ENCODE data around the gene CIAO2A.
"Not testable (repeated sequence)": the region's sequence is repeated elsewhere in the genome, so short reads cannot be mapped to it uniquely, and the experiment has no call there.

The CIAO2A gene, protein sequence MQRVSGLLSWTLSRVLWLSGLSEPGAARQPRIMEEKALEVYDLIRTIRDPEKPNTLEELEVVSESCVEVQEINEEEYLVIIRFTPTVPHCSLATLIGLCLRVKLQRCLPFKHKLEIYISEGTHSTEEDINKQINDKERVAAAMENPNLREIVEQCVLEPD
- 16.6 to 38.4 (median 34.6) reads per million in 3 experiments for total RNA-seq

DNA sequence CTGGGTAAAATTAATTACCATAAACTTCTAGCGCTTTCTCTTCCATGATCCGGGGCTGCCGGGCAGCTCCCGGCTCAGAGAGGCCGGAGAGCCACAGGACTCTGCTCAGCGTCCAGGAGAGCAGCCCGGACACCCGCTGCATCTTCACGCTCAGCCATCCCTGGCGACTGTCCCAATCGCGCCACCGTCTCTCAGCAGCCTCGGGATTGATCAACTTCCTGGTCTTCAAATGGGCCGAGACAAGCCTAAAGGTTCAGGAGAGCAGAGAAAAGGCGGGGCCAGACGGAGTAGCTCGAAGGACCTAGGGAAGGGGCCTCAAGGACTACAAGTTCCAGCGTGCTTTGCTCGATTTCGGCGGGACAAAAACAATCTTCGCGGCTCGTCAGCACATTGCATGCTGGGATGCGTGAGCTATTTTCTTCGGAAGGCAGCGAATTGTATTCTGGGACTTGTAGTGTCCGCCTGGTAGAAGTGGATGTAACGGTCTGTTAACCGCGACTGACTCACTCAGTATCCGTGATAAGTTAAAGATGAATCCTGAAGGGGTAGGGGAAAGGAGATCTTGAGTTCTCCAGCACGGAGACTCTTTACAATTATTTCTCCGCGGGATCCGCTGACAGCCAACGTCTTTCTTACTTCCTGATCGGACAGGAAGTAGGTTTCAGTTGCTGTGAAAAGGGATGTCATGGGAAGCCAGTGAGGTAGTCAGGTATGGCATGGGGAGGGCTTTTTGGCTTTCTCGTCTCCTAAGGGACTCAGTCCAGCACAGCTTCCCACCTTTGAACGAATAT is at the start of gene CIAO2A:
Gene CIAO2A, minus strand, starts transcription at position 212 of the 791 bp plus-strand sequence. Its CDS starts 70 bp downstream, at position 142.
- DNase-seq = peak; percentile 90

DNA sequence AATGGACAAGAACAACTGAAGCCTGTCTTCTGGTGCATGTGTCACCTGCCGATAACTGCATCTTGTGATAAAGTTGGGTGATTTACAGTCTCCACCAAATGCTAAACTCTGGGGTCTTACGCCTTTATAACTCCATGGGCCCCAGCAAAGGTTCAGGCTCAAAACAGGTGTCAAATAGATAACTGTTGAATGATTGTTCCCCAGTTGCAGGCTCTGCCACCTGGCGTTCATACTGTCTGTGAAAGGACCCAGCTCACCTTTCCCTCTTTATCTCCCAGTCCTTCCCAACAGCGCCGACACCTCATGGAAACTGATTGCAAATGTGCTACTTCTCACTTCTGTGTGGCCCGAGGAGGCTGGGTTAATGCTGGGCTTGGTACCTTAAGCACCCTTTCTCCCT is 49.6 kb upstream of the CIAO2A start:
- no peak for DNase-seq

DNA sequence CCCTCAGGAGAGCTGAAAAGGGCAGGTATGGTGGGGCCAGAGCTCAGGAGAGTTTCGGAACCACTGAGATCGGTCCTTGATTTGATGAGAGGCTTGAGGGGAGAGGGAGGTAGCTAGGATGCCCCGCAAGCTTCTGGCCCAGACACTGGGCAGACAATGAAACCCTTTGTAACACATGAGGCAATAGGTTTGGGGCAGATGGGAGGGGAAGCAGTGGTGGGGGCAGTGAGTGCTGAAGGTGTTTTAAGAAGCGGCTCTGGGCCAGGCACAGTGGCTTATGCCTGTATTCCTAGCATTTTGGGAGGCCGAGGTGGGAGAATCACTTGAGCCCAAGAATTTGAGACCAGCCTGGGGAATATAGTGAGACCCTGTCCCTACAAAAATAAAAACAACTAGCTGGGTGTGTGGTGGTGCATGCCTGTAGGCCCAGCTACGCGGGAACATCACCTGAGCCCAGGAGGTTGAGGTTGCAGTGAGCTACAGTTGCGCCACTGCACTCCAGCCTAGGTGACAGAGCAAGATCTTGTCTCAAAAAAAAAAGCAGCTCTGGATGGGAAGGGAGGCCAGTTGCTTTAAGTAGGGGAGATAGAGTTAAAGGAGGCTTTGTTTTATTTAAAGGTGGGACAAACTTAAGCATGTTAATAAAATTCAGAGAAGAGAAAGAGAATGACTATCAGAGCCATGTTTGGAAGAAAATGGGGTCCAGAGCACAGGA is 48.3 kb upstream of the CIAO2A start:
- DNase-seq = no peak

DNA sequence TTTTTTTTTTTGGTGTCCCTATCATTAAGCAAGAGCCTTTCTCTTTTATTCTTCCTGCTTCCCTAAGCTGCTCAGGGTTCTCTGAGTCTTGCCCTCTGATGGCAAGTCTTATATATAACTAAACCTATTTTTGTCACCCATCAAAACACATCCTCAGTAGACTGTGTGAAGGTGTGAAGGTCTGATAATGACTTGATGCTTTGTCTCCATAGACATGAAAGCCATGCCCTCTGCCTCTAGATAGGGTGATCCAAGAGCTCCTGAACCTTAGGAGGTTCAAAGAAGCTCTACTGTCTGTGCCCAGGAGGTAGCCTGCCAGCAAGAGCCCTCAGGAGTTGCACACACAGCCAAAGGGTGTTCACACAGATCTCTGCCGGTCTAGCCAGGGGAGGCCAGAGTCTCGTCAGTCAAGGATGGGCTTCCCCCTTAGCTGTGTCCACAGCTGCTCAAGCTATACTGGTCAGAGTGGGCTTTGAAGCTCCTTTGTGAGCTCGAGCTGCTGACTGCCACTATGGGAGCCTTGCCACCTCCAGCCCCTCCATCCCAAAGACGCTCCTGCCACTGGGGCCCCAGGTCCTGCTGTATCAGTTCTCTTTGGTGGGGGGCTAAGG is 44.8 kb upstream of the CIAO2A start:
- no peak for DNase-seq

DNA sequence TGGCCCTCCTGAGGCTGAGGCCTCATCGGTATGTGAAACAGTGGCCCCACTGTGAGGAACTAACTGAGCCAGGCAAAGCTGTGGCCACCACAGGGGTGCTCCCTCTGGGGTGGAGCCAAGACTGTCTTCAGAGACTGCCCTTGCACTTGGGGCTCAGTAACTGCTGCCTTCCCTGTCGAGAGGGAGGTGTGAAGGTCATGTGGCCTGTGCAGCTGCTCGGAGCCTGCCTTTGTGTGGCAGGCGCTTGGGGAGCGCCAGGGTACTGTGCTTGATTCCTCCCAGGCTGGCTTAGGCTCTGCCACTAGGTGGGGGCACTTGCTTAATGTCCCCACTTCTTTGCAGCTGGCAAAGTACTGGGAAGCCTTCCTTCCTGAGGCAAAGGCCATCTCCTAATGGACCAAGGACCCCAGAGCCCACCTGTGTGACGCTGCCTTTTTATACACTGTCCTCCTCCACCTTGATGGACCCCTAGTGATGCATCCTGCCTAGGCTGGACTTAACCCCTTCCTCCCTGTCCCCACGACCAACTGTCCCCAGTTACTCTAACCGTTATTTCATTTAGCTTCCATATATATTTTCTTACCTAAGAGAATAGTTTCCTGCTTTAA is 43.7 kb upstream of the CIAO2A start:
- no peak for DNase-seq

DNA sequence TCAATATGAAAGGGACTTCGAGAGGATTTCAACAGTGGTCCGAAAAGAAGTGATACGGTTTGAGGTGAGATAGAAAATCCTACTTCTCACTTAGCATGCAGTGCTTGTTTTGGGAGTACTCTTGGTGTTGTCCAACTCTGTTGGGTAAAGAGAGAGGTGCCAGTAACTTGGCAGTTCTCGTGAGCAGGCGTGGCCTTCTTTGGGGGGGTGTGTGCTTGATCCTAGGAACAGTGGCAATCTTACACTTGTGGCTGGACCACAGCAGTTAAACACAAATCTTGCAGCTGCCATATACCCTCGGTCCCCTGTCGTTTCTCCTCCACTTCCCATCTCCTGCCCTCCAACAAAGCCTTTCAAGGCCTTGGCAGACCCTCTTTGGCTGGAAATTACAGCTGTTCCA is 42.7 kb upstream of the CIAO2A start:
- DNase-seq = no peak

DNA sequence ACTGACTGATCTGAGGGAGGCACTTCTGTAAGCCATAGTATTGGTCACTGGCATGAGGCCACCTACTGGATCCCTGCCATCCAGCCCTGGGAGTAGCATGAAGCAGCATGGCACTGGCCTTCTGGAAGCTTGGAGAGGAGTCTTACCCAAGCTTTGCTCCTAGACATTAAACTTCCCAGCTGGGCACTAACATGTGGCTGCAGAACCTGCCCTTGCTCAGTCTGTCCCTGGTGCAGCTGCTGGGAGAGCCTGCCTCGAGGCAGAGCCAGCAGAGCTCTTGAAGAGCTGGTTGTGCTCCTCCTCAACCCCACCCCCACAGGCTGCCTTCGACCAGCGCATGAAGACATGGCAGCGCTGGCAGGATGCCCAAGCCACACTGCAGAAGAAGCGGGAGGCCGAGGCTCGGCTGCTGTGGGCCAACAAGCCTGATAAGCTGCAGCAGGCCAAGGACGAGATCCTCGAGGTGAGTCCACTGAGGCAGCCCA is 40.7 kb upstream of the CIAO2A start:
- no peak for DNase-seq

DNA sequence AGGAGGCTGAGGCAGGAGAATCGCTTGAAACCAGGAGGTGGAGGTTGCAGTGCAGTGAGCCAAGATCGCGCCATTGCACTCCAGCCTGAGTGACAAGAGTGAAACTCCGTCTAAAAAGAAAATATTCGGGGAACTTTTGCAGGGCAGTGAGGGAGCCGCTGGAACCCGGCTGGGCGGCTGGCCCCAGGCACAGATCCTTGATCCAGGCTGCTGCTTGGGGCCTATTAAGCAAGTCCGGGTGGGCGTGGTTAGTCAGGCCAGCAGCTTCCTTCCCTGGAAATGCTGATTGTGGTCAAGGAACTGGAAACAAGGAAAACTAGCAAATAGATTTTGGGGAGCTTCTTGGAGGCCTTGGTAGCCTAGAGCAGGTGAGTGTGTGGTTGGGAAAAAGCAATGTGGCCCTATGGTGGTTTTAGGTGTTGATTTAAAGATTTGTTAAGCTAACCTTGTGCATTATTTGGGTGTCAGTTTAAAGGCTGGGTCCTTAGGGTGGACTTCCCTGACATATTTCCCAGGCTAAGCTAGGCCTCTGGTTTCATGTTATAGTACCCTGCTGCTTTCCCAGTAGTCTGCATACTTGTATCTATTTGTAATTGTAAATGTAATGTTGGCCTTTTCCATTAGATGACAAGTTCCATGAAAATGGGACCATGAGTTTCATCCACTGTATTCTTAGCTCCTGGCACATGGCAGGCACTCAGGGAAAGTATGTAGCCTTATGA is 40.1 kb upstream of the CIAO2A start:
- no peak for DNase-seq

DNA sequence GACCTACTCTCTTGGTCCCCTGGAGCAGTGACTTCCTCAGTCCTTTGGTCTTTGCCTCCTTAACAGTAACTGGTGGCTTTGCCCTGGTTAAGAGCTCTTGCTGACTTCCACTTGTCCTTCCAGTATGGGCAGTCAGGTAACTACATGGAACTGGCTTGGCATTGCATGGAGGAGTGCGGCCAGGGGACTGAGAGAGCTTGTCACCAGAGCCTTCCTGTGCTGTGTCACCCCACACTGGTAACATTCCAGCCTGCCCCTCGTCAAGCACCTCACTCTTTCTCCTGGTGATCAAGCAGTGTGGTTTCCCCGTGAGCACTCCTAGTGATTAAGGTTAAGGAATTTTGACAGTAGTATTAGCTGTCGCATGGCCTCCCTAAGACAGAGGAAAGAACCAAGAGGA is 38.6 kb upstream of the CIAO2A start:
- no peak for DNase-seq

DNA sequence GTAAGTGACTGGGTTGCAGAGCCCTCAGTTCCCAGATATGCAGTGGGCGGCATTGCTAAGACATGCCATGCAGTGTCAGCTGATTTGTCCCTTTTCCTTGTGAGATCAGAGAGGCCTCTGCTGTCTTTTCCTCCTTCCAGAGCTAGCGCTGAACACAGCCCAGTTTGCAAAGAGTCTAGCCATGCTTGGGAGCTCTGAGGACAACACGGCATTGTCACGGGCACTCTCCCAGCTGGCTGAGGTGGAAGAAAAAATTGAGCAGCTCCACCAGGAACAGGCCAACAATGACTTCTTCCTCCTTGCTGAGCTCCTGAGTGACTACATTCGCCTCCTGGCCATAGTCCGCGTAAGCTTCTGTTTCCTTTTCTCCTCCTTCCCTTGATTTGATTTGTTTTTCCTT is 37.9 kb upstream of the CIAO2A start:
- DNase-seq = no peak

DNA sequence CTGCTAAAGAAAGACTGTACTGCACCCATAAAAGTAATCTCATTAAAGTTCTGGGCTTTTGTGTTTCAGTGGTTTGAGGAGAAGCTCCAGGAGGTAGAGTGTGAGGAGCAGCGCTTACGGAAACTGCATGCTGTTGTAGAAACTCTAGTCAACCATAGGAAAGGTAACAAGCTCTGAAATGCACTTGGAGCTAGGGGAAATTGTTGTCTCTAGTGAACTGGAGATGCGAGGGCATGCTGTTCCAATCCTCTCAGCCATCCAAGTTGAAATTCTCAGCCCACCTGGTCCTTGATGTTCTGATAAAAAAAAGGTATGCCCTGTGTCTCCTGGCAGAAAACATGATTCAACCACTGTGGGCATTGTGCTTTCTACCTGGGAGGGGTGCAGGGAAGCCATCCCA is 36.5 kb upstream of the CIAO2A start:
- DNase-seq = no peak

DNA sequence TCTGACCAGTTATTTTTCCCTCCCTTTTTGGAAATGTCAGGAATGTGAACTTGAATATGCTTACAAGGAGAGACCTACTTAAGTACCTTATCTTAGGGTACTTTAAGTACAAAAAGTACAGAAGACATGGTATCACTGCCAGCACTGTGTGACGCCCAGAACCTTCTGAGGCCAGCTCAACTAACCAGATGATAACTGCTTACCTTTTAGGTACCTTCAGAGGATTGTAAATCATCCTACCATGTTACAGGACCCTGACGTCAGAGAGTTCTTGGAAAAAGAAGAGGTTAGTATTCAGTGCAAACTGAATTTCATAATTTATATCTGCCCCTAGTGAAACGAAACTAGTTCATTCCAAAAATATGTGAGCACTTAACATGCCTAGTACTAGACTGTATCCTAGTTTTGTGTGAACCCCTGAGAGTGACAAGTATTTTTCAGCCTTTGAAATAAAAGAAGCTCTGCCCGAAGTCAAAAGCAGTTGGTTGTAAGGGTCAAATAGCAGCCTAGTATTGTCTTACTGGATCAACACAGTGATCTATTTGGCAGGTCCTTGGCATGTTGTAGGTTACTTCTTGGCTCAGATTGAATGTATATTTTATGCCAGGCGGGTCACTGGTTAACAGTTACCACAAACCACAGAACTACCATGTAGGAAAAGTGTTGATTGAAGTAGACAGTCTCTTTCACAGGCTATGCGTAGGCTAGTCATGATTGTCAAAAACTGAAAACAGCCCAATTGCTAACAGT is 34.1 kb upstream of the CIAO2A start:
- DNase-seq = no peak

DNA sequence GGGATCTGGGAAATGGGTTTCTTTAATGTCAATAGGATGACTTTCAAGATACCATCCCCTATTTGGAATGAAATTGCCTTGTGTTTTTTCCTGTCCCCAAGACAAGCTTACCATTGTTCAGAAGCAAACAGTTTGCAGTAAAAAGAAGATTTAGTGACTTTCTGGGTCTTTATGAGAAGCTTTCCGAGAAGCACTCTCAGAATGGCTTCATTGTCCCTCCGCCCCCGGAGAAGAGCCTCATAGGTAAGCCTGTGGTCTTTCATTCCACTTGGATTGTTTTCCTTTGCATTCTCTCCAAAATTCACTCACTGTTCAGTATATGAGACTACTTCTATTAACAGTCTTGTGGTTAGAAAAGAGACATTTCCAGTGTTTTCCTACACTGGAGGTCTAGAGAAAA is 32.3 kb upstream of the CIAO2A start:
- no peak for DNase-seq

DNA sequence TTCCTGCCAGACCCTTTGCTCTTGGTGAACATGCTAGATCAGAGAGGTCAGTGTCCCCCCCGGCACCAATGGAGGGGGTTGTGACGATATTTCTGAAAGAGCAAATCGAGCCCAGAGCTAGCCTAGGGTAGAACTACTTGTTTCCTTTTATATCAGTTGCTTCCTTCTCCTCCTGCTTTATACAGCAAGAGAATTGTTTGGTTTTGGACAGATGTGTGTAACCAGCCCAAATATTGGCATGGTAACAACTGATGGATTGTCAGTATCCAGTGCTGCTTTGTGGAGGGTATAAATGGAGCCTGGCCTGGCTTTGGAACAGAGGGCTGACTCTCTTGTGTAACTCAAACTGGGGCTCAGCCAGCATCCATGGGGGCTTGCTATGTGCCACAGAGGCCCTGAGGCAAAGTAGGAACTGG is 29.3 kb upstream of the CIAO2A start:
- DNase-seq = no peak

DNA sequence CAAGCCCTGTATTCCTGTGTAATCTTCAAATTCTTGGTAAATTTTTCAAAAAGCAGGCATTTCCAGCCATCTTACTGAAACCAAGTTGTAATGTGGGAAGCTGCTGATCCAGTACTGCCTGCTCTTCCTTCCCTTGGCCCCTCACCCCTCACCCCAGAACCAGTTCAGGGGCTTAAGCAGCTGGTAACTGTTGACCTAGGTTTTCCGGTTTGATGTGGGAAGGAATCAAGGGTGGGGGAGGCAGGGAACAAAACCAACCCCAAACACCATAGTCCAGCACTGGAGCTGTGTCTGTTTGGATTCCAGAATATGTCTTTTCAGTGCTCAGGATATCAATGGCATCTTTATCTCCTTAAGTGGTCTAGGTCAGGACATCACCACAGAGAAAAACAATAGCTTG is 28.8 kb upstream of the CIAO2A start:
- DNase-seq = no peak

DNA sequence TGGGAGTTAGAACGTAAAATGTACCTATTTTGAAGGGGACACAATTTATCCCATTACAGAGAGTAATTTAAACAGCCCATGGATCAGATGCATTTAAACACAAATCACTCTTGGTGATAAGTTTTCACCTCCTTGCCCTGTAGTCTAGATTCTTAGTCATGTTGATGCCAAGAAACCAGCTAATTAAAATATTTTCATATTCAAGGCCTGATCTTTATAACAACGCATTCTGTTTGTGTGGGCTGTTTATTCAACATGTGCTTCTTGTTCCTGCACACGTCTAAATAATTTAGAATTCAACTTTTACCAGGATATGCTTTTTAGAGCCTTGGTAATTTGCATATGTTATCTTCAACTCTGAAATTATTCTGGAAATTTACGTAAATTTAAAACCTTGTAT is 28.0 kb upstream of the CIAO2A start:
- no peak for DNase-seq

DNA sequence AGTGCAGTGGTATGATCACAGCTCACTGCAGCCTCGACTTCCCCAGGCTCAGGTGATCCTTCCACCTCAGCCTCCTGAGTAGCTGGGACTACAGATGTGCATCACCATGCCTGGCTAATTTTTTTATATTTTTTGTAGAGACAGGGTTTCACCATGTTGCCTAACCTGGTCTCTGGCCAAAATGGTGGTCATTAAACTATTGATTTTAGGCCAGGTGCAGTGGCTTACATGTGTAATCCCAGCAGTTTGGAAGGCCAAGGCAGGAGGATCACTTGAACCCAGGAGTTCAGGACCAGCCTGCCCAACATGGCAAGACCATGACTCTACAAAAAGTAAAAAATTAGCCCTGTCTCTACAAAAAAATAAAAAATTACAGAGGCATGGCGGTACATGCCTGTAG is 26.7 kb upstream of the CIAO2A start:
- not testable (repeated sequence) for DNase-seq

DNA sequence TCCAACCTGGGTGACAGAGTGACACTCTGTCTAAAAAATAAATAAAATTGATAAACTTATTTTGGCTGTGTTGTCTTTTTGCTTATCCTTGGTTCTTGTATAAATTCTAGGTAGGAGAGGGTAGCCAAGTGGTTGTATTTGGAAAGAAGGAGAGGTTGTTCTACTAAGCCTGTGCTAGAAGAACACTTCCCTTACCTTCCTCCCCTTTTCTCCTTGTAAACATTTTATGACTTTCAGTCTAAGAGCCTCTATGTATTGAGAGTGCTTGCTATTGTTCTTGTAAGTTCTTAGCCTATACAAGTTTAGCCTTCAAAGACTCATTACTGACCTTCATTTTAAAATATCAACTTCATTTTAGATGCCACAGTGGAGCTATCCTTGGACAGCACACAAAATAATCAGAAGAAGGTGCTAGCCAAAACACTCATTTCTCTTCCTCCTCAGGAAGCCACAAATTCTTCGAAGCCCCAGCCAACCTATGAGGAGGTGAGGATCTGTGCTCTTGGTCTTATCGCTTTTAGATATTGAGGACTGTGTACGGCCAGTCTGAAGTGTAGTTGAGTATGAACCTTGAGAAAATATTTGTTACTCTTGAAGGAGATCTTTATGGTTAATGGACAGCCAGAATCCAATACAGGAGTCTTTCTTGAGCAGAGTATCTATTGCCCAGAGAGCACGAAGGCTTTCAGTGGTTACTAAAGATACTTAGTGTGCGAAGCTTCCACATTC is 24.3 kb upstream of the CIAO2A start:
- DNase-seq = no peak

DNA sequence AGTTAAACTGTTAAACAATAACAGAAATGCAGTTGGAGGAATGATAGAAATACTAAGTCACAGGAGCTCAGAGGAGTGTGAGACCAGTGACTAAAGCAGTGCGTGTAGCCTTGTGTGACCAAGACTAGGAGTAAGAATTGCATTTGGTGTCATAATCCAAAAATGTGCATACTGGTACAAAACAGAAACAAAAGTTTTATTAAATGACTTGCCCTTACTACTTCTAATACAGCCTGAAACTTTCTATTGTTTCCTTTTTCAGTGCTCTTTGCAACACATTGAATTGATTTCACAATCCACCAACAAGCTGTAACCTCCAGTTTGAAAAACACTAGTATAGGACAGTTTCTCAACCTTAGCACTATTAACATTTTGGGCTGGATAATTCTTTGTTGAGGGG is 19.3 kb upstream of the CIAO2A start:
- DNase-seq = no peak

DNA sequence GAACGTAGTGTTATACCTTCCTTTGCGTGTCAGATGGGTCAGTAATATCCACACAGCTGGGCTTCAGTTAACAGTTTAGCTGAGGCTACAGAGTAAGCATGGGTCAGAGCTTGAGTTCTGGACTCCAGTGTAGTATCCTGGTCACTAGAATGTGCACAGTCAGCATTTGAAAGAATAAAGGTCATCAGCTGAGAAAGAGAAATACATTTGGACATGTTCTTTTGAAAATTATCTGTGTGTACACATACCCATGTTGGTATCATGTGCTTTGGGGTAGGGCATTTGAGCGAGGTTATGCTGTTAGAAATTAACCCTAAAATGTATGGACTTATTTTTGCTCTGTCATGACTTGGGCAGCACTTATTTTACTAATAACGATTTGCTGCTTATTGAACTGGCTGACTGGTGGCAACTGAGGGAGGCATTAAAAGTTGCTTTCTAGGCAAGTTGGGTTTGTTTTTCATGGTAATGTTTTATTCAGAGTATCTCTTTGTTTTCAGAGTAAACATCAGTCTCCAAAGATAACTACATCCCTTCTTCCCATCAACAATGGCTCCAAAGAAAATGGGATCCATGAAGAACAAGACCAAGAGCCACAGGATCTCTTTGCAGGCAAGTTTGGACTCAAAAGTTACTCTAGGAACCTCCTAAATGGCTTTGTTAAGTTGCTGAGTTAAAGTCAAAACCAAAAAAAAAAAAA is 18.6 kb upstream of the CIAO2A start:
- no peak for DNase-seq

All from central memory CD4-positive, alpha-beta T cell (primary cell).